Measurements from ENCODE around the gene RASSF5.

Gene RASSF5

GRCh38 chr1:206570529-206570928 lies 63.2 kb downstream of the RASSF5 start:
- H3K27ac ChIP-seq (ENCODE audit: low read length) = no peak overlapping the region
- no peak overlapping the region for H3K9ac ChIP-seq (ENCODE audit: low read length)
- H3K4me1 ChIP-seq (ENCODE audit: low read length) = peaks cover 80% of the 10 kb centered on the region
- no peak overlapping the region for H3K4me3 ChIP-seq (ENCODE audit: low read length)
- H3K36me3 ChIP-seq (replicated peaks; ENCODE audit: insufficient read depth, low read length) = peaks cover 20% of the 10 kb centered on the region; the same call in 1 of the 2 replicates
- peaks cover 52% of the 10 kb centered on the region for H3F3A ChIP-seq (ENCODE audit: insufficient read depth, low read length)
- no peak for DNase-seq
- no peaks in the 10 kb centered on the region for H3K27me3 ChIP-seq (replicated peaks; ENCODE audit: insufficient read depth, low read length)
- peaks cover 100% of the 10 kb centered on the region for H3K79me2 ChIP-seq (ENCODE audit: low read length)
- no peaks in the 10 kb centered on the region for H3K9me2 ChIP-seq (replicated peaks; ENCODE audit: insufficient read depth, low read length)
- H3K9me3 ChIP-seq (replicated peaks; ENCODE audit: insufficient read depth, low read length) = no peaks in the 10 kb centered on the region
- peaks cover 25% of the 10 kb centered on the region; the same call in 1 of the 2 replicates for H4K20me1 ChIP-seq (ENCODE audit: insufficient read depth, low read length)
- no peak for TF ChIP-seq EZH2 (optimal IDR thresholded peaks at IDR 0.05; ENCODE audit: low read depth, low read length)
- TF ChIP-seq, protein P1, sequence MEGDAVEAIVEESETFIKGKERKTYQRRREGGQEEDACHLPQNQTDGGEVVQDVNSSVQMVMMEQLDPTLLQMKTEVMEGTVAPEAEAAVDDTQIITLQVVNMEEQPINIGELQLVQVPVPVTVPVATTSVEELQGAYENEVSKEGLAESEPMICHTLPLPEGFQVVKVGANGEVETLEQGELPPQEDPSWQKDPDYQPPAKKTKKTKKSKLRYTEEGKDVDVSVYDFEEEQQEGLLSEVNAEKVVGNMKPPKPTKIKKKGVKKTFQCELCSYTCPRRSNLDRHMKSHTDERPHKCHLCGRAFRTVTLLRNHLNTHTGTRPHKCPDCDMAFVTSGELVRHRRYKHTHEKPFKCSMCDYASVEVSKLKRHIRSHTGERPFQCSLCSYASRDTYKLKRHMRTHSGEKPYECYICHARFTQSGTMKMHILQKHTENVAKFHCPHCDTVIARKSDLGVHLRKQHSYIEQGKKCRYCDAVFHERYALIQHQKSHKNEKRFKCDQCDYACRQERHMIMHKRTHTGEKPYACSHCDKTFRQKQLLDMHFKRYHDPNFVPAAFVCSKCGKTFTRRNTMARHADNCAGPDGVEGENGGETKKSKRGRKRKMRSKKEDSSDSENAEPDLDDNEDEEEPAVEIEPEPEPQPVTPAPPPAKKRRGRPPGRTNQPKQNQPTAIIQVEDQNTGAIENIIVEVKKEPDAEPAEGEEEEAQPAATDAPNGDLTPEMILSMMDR (IDR thresholded peaks at IDR 0.05; ENCODE audit: low read length) = no peak
- no peak for TF ChIP-seq EZH2phosphoT487 (IDR thresholded peaks at IDR 0.05; ENCODE audit: low read length)
- H2AFZ ChIP-seq (ENCODE audit: low read length) = no peak overlapping the region
- no peak overlapping the region for H3K4me2 ChIP-seq (ENCODE audit: low read depth, low read length)

DNA sequence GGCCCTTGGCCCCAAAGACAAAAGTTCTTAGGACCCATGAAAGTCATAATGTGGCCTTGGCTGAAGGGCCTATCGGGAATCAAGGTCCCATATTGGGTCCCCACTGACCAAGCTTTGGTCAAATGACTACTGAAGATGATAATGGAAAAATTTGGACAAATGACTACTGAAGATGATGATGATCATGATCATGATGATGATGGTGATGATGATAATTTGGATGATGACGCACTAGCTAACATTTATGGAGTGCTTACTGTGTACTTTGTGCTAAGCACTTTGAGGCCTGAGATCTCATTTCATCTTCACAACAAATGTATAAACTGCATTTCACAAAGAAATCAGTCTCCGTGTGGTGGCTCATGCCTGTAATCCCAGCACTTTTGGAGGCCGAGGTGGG lies 65.5 kb downstream of the RASSF5 start:
- no peak for DNase-seq
- TF ChIP-seq EZH2phosphoT487 (IDR thresholded peaks at IDR 0.05; ENCODE audit: low read length) (no peak), EZH2 (optimal IDR thresholded peaks at IDR 0.05; ENCODE audit: low read depth, low read length) (no peak)
- TF ChIP-seq, protein P1 (IDR thresholded peaks at IDR 0.05; ENCODE audit: low read length) = no peak
- H3F3A ChIP-seq (ENCODE audit: insufficient read depth, low read length) = peaks cover 36% of the 10 kb centered on the region
- no peak overlapping the region for H3K27ac ChIP-seq (ENCODE audit: low read length)
- peaks cover 100% of the 10 kb centered on the region for H3K79me2 ChIP-seq (ENCODE audit: low read length)
- H3K9me2 ChIP-seq (replicated peaks; ENCODE audit: insufficient read depth, low read length) = no peaks in the 10 kb centered on the region
- no peak overlapping the region for H3K4me3 ChIP-seq (ENCODE audit: low read length)
- peaks cover 23% of the 10 kb centered on the region; the same call in 1 of the 2 replicates for H3K36me3 ChIP-seq (replicated peaks; ENCODE audit: insufficient read depth, low read length)
- no peaks in the 10 kb centered on the region for H3K27me3 ChIP-seq (replicated peaks; ENCODE audit: insufficient read depth, low read length)
- peaks cover 44% of the 10 kb centered on the region for H4K20me1 ChIP-seq (ENCODE audit: insufficient read depth, low read length)
- no peak overlapping the region for H3K9ac ChIP-seq (ENCODE audit: low read length)
- no peaks in the 10 kb centered on the region for H3K9me3 ChIP-seq (replicated peaks; ENCODE audit: insufficient read depth, low read length)
- H2AFZ ChIP-seq (ENCODE audit: low read length) = no peak overlapping the region
- no peak overlapping the region for H3K4me2 ChIP-seq (ENCODE audit: low read depth, low read length)
- peaks cover 75% of the 10 kb centered on the region for H3K4me1 ChIP-seq (ENCODE audit: low read length)

- Histone ChIP-seq H3K4me2 (ENCODE audit: low read depth, low read length) (no peak overlapping the region), H3K27ac (ENCODE audit: low read length) (no peak overlapping the region), H3K4me1 (ENCODE audit: low read length) (peaks cover 73% of the 10 kb centered on the region), H3F3A (ENCODE audit: insufficient read depth, low read length) (peaks cover 31% of the 10 kb centered on the region), H3K4me3 (ENCODE audit: low read length) (no peak overlapping the region), H3K9ac (ENCODE audit: low read length) (no peak overlapping the region), H3K79me2 (ENCODE audit: low read length) (peaks cover 100% of the 10 kb centered on the region), H3K9me2 (replicated peaks; ENCODE audit: insufficient read depth, low read length) (no peaks in the 10 kb centered on the region), H3K36me3 (replicated peaks; ENCODE audit: insufficient read depth, low read length) (peaks cover 23% of the 10 kb centered on the region; the same call in 1 of the 2 replicates), H3K9me3 (replicated peaks; ENCODE audit: insufficient read depth, low read length) (no peaks in the 10 kb centered on the region), H4K20me1 (ENCODE audit: insufficient read depth, low read length) (peaks cover 47% of the 10 kb centered on the region), H2AFZ (ENCODE audit: low read length) (no peak overlapping the region), H3K27me3 (replicated peaks; ENCODE audit: insufficient read depth, low read length) (no peaks in the 10 kb centered on the region)
- no peak for DNase-seq
- TF ChIP-seq EZH2 (optimal IDR thresholded peaks at IDR 0.05; ENCODE audit: low read depth, low read length) (no peak), EZH2phosphoT487 (IDR thresholded peaks at IDR 0.05; ENCODE audit: low read length) (no peak)
- TF ChIP-seq, protein P1 (IDR thresholded peaks at IDR 0.05; ENCODE audit: low read length) = no peak
Measured at GRCh38 chr1:206573319-206573718, 66.0 kb downstream of the RASSF5 start.

Measured in MM.1S (cell line).